GM12878 (cell line): ENCODE measurements around the gene BARX2. TPM values are rescaled to one million over a fixed set of nuclear protein-coding genes. Genes with fewer than 3 reads are reported as not detected.

Experiments
- ATAC-seq: fragments of 200-7000 bp; cut with Tn5 transposase; 3 replicates; pipeline ENCODE4 v1.9.1; 2020; ENCODE audit warnings: mild to moderate bottlenecking, moderate library complexity
- BruUV-seq: library from RNA; stranded (reverse); fragments of 400-500 nt; replicated peaks from 2 replicates; lab custom pipeline; 2021; lab: Mats Ljungman, UMichigan
- CTCF ChIA-PET: fragments of 300-600 bp; sonication (Branson Sonifier 250); formaldehyde crosslinking; extraction: SDS; loops from one replicate; lab custom pipeline; 2021; ENCODE audit warnings: inconsistent platforms; lab: Yijun Ruan, JAX
- POLR2A ChIA-PET: fragments of 350-600 bp; formaldehyde crosslinking; extraction: SDS; loops from one replicate; lab custom pipeline; 2021; ENCODE audit warnings: inconsistent platforms; lab: Charles Lee
- RAD21 ChIA-PET: fragments of 300-600 bp; sonication (Branson Sonifier 250); formaldehyde crosslinking; loops from one replicate; lab custom pipeline; 2023; ENCODE audit warnings: antibody characterized with exemption; ENCODE audit not compliant: unreplicated experiment; lab: Charles Lee
- SMC1A ChIA-PET: fragments of 300-600 bp; sonication (Branson Sonifier 250); formaldehyde crosslinking; loops from one replicate; lab custom pipeline; 2023; ENCODE audit not compliant: unreplicated experiment, uncharacterized antibody; lab: Charles Lee
- DNase-seq: peaks from one replicate; pipeline ENCODE4 v3.0.0-alpha.2; 2011; ENCODE audit warnings: low read depth, low spot score
- FAIRE-seq: peaks from 3 replicates; lab custom pipeline; 2011; peaks lifted over from hg19 to GRCh38; lab: Jason Lieb, UNC
- H2AFZ ChIP-seq: 2 replicates; pipeline ENCODE4 v1.6.0; 2011; ENCODE audit warnings: low read depth, low read length, control low read depth; ENCODE audit not compliant: control insufficient read depth
- H3K27ac ChIP-seq: 2 replicates; pipeline ENCODE4 v1.5.1; 2011; ENCODE audit warnings: control low read depth; ENCODE audit not compliant: control insufficient read depth, insufficient read depth
- H3K27me3 ChIP-seq, 2 experiments: replicated peaks in 1 of 2; 2 replicates each; pipeline versions ENCODE4 v1.6.0 to v1.6.1; 2011; ENCODE audit warnings: low read length in 1 of 2; ENCODE audit not compliant: control insufficient read depth in 2 of 2, insufficient read depth in 2 of 2
- H3K36me3 ChIP-seq, 2 experiments: 2 replicates each; pipeline ENCODE4 v1.5.1; 2011; ENCODE audit warnings: low read length in 1 of 2; ENCODE audit not compliant: control insufficient read depth in 2 of 2, insufficient read depth in 2 of 2
- H3K4me1 ChIP-seq: 2 replicates; pipeline ENCODE4 v1.6.1; 2011; ENCODE audit warnings: mild to moderate bottlenecking, low read length, moderate library complexity, mixed read lengths; ENCODE audit not compliant: control insufficient read depth, insufficient read depth
- H3K4me2 ChIP-seq: 2 replicates; pipeline ENCODE4 v1.6.0; 2011; ENCODE audit warnings: control low read depth; ENCODE audit not compliant: control insufficient read depth, insufficient read depth
- H3K4me3 ChIP-seq: fragments of 200-600 bp; sonication (generic); 2 replicates; pipeline ENCODE4 v1.5.1; 2016
- H3K79me2 ChIP-seq: 2 replicates; pipeline ENCODE4 v1.6.0; 2011; ENCODE audit warnings: low read length; ENCODE audit not compliant: control insufficient read depth, insufficient read depth
- H3K9ac ChIP-seq: 2 replicates; pipeline ENCODE4 v1.8.0; 2011; ENCODE audit warnings: low read length, control low read depth, mixed read lengths; ENCODE audit not compliant: control insufficient read depth, insufficient read depth
- H3K9me3 ChIP-seq: replicated peaks from 3 replicates; pipeline ENCODE4 v1.5.1; 2011; ENCODE audit warnings: mild to moderate bottlenecking, low read length; ENCODE audit not compliant: control insufficient read depth, insufficient read depth
- H4K20me1 ChIP-seq: 2 replicates; pipeline ENCODE4 v1.6.0; 2011; ENCODE audit not compliant: control insufficient read depth, insufficient read depth
- BCL11A ChIP-seq: IDR thresholded peaks from 2 replicates; pipeline ENCODE4 v1.6.1; 2011; ENCODE audit warnings: low read depth, low read length
- CBFB ChIP-seq: IDR thresholded peaks from 2 replicates; pipeline ENCODE4 v1.6.1; 2016; ENCODE audit warnings: antibody characterized with exemption, low read depth
- CUX1 ChIP-seq: IDR thresholded peaks from 2 replicates; pipeline ENCODE4 v1.6.1; 2012; ENCODE audit warnings: improper control_type of control experiment, low read depth, low read length; ENCODE audit not compliant: insufficient replicate concordance
- POLR2A ChIP-seq: IDR thresholded peaks from 2 replicates; pipeline ENCODE4 v1.6.1; 2011; ENCODE audit warnings: low read depth, mild to moderate bottlenecking, low read length
- POLR2AphosphoS2 ChIP-seq: IDR thresholded peaks from 2 replicates; pipeline ENCODE4 v1.6.1; 2011; ENCODE audit warnings: low read depth, mild to moderate bottlenecking, low read length, improper control_type of control experiment, moderate library complexity
- RAD51 ChIP-seq: fragments of 450-650 bp; IDR thresholded peaks from 2 replicates; pipeline ENCODE4 v1.6.1; 2016; ENCODE audit warnings: moderate library complexity, mild to moderate bottlenecking, inconsistent platforms
- RBBP5 ChIP-seq: fragments of 200-600 bp; sonication (generic); conservative IDR thresholded peaks from 2 replicates; pipeline ENCODE4 v1.6.1; 2016
- SMARCA5 ChIP-seq: fragments of 450-650 bp; IDR thresholded peaks from 2 replicates; pipeline ENCODE4 v1.6.1; 2017; ENCODE audit warnings: mild to moderate bottlenecking
- ZBTB33 ChIP-seq: fragments of 450-650 bp; IDR thresholded peaks from 2 replicates; pipeline ENCODE4 v1.6.1; 2017; ENCODE audit warnings: mild to moderate bottlenecking
- ZNF592 ChIP-seq: fragments of 450-650 bp; IDR thresholded peaks from 2 replicates; pipeline ENCODE4 v1.6.1; 2017; ENCODE audit warnings: mild to moderate bottlenecking, moderate library complexity
- WGBS: methylation state at CpG from one replicate; pipeline ENCODE4 v1.1.6; 2016; ENCODE audit warnings: low lambda C conversion rate; ENCODE audit not compliant: insufficient replicate concordance, insufficient coverage; ENCODE audit errors: missing lambda C conversion rate; 5-methylcytosine and 5-hydroxymethylcytosine counted together
- in situ Hi-C: fragments of 300-500 bp; cut with MboI; formaldehyde crosslinking; loops from 9 replicates; pipeline ENCODE4 v1.14.3; 2018; ENCODE audit warnings: mixed read lengths
- intact Hi-C: fragments of 100-400 bp; cut with micrococcal nuclease; formaldehyde crosslinking; loops from one replicate; pipeline ENCODE4 v1.14.2; 2022; ENCODE audit not compliant: unreplicated experiment
- polyA plus RNA-seq, 11 experiments: library from polyadenylated mRNA; depleted of rRNA in 4 of 11; unstranded in 6 of 11; stranded (reverse) in 5 of 11; fragments of >200 nt; fragmentation: Nextera tagmentation in 4 of 11; fragmentation: Illumina TruSeq in 1 of 11; extraction: Ambion mirVana in 4 of 11; extraction: Trizol in 1 of 11; gene quantifications; 1 replicate in 1 of 11; 2 replicates in 10 of 11; pipeline versions ENCODE4 v1.2.1 to v1.2.3, GENCODE V29; 2011 to 2016; ENCODE audit warnings: inconsistent platforms in 2 of 11, missing spikeins in 2 of 11, low read depth in 1 of 11
- total RNA-seq, 4 experiments: library from RNA; depleted of rRNA in 3 of 4; stranded (reverse); fragments of >200 nt in 3 of 4; fragmentation: Illumina TruSeq in 1 of 4; extraction: Trizol in 1 of 4; gene quantifications; 2 replicates each; pipeline versions ENCODE4 v1.2.1 to v1.2.3, GENCODE V29; 2013 to 2021

BARX2 gene
- total and polyA plus RNA-seq, 10 of the 15 experiments (the other 5 are each of a cell fraction or from before 2014, with no cell fraction given): 0.07 to 0.84 TPM; not detected in 8

GRCh38 chr11:129402206-129403171 is 26.8 kb downstream of the BARX2 start (continued):
- no peak for TF ChIP-seq ZNF592
- no peak for TF ChIP-seq RBBP5

- in situ Hi-C loops: no loop called here
- BruUV-seq: no TSS peak
- TF ChIP-seq CUX1: no peak
- no peak for TF ChIP-seq ZBTB33
- no peak for TF ChIP-seq RAD51
- TF ChIP-seq POLR2A: no peak
- no peak for TF ChIP-seq SMARCA5
- TF ChIP-seq CBFB: no peak
- no peak for TF ChIP-seq POLR2AphosphoS2
- TF ChIP-seq BCL11A: no peak
These were observed 29.1 kb downstream of the BARX2 start for GRCh38 chr11:129404731-129405130.

More at GRCh38 chr11:129404731-129405130, 29.1 kb downstream of the BARX2 start:
- Histone ChIP-seq H3K4me3 (no peak overlapping the region), H3K4me1 (no peaks in the 10 kb centered on the region), H3K79me2 (no peaks in the 10 kb centered on the region), H3K4me2 (no peak overlapping the region), H3K36me3 (no peaks in the 10 kb centered on the region), H2AFZ (no peak overlapping the region), H3K27me3 (peaks cover 2% of the 10 kb centered on the region in 2 experiments; a peak in 2 of 4 replicates), H3K27ac (no peak overlapping the region), H4K20me1 (no peaks in the 10 kb centered on the region), H3K9ac (no peak overlapping the region), H3K9me3 (no peaks in the 10 kb centered on the region)
- ChIA-PET SMC1A (no interaction called here), RAD21 (no interaction called here), POLR2A (no interaction called here), CTCF (no interaction called here)
- 26% methylated on average over 4 of the region's 4 CpGs for WGBS
- DNase-seq (no peak), ATAC-seq (no peak), FAIRE-seq (no peak)
- intact Hi-C loops: no loop called here
